NCI-H82 treated with DMSO at 0.1 percent for 48 hours (cell line): Measurements from ENCODE around the gene CCP110.
A peak's percentile ranks its signal among the peaks of the same experiment; 100 is the strongest.
"Not testable (repeated sequence)": the region's sequence is repeated elsewhere in the genome, so short reads cannot be mapped to it uniquely, and the experiment has no call there.

ENCODE experiments used
- DNase-seq: peaks from one replicate; lab custom pipeline; 2025; ENCODE audit not compliant: unreplicated experiment; lab: John Stamatoyannopoulos, UW

The CCP110 gene

GRCh38 chr16:19543278-19543996, 19.7 kb downstream of the CCP110 start:
- DNase-seq, result not testable (repeated sequence)

GRCh38 chr16:19548144-19548543, 24.4 kb downstream of the CCP110 start:
- no peak for DNase-seq

GRCh38 chr16:19549673-19550072, 25.9 kb downstream of the CCP110 start:
- DNase-seq, result no peak

GRCh38 chr16:19555186-19555937, 31.6 kb downstream of the CCP110 start, which contains the start of gene VPS35L:
Gene VPS35L (plus strand): TSS chr16:19555703. CDS start chr16:19555730, 27 bp downstream.
- peak; percentile 99 for DNase-seq

GRCh38 chr16:19555938-19556771, 32.4 kb downstream of the CCP110 start:
- no peak for DNase-seq

GRCh38 chr16:19559242-19559910, 35.6 kb downstream of the CCP110 start:
- DNase-seq, result peak; percentile 23

- no peak for DNase-seq
Observed at GRCh38 chr16:19560078-19560477, 36.3 kb downstream of the CCP110 start.

- DNase-seq, result no peak
Observed at GRCh38 chr16:19563377-19563776, 39.6 kb downstream of the CCP110 start.

- DNase-seq, result no peak
Observed at GRCh38 chr16:19566362-19566761, 42.6 kb downstream of the CCP110 start.

- no peak for DNase-seq
Observed at GRCh38 chr16:19567560-19567959, 43.8 kb downstream of the CCP110 start.

- no peak for DNase-seq
Observed at GRCh38 chr16:19573997-19574396, 50.3 kb downstream of the CCP110 start.

GRCh38 chr16:19574615-19575014, 50.9 kb downstream of the CCP110 start:
- DNase-seq, result no peak

- no peak for DNase-seq
Observed at GRCh38 chr16:19578378-19578971, 54.7 kb downstream of the CCP110 start.

GRCh38 chr16:19582050-19582831, 58.5 kb downstream of the CCP110 start:
- no peak for DNase-seq

GRCh38 chr16:19583665-19584300, 60.0 kb downstream of the CCP110 start:
- peak; percentile 13 for DNase-seq

GRCh38 chr16:19588661-19589060, 64.9 kb downstream of the CCP110 start:
- DNase-seq, result no peak

GRCh38 chr16:19589106-19589505, 65.4 kb downstream of the CCP110 start:
- no peak for DNase-seq

- DNase-seq, result no peak
Observed at GRCh38 chr16:19589771-19590302, 66.1 kb downstream of the CCP110 start.
